H1 (cell line): ENCODE results near the gene SH2D1A. TPM values are rescaled to one million over a fixed set of nuclear protein-coding genes. Genes with fewer than 3 reads are reported as not detected.
A peak's percentile ranks its signal among the peaks of the same experiment; 100 is the strongest.

Experiments used
- CTCF ChIA-PET: fragments of 300-600 bp; sonication (Branson Sonifier 250); formaldehyde crosslinking; loops from one replicate; lab custom pipeline; 2021; ENCODE audit not compliant: partially characterized antibody; lab: Charles Lee
- POLR2A ChIA-PET: fragments of 300-600 bp; sonication (Branson Sonifier 250); formaldehyde crosslinking; loops from one replicate; lab custom pipeline; 2021; ENCODE audit warnings: inconsistent platforms; ENCODE audit not compliant: partially characterized antibody; lab: Charles Lee
- DNase-seq, 2 experiments: peaks; one replicate each; pipeline versions ENCODE4 v3.0.0 to v3.0.0-alpha.2; 2010 to 2022; ENCODE audit warnings: low spot score in 2 of 2, low read depth in 1 of 2, mixed read lengths in 1 of 2
- FAIRE-seq: peaks from 2 replicates; lab custom pipeline; 2011; peaks lifted over from hg19 to GRCh38; lab: Jason Lieb, UNC
- H2AFZ ChIP-seq: 2 replicates; pipeline ENCODE4 v1.8.1; 2012; ENCODE audit warnings: low read length, inconsistent platforms
- H2AK5ac ChIP-seq: 2 replicates; pipeline ENCODE4 v1.6.1; 2013; ENCODE audit warnings: low read depth, low read length
- H2BK120ac ChIP-seq: replicated peaks from 2 replicates; pipeline ENCODE3; 2013; ENCODE audit warnings: low read depth, low read length, inconsistent platforms
- H2BK12ac ChIP-seq: 2 replicates; pipeline ENCODE4 v1.6.1; 2013; ENCODE audit warnings: low read depth, low read length
- H2BK15ac ChIP-seq: 2 replicates; pipeline ENCODE4 v1.6.1; 2013; ENCODE audit warnings: low read length
- H2BK20ac ChIP-seq: 2 replicates; pipeline ENCODE4 v1.6.1; 2013; ENCODE audit warnings: low read length
- H2BK5ac ChIP-seq: 2 replicates; pipeline ENCODE4 v1.6.1; 2013; ENCODE audit warnings: low read depth, low read length
- H3K14ac ChIP-seq: 2 replicates; pipeline ENCODE4 v1.6.1; 2013; ENCODE audit warnings: inconsistent platforms; ENCODE audit not compliant: insufficient read length
- H3K18ac ChIP-seq: 2 replicates; pipeline ENCODE4 v1.6.1; 2013; ENCODE audit warnings: low read length; ENCODE audit errors: extremely low read depth
- H3K23ac ChIP-seq: 2 replicates; pipeline ENCODE4 v1.6.1; 2013; ENCODE audit warnings: inconsistent platforms; ENCODE audit not compliant: insufficient read length
- H3K23me2 ChIP-seq: 2 replicates; pipeline ENCODE4 v1.6.1; 2013; ENCODE audit warnings: low read depth, low read length
- H3K27ac ChIP-seq: 2 replicates; pipeline ENCODE4 v1.6.1; 2011; ENCODE audit warnings: low read depth, low read length, inconsistent platforms
- H3K27me3 ChIP-seq, 4 experiments: replicated peaks in 1 of 4; 1 replicate in 1 of 4; 2 replicates in 3 of 4; pipeline versions ENCODE4 v1.6.1 to v1.8.1; 2011 to 2013; ENCODE audit warnings: low read length in 3 of 4, mild to moderate bottlenecking in 3 of 4, inconsistent platforms in 2 of 4, mixed read lengths in 2 of 4, moderate library complexity in 1 of 4; ENCODE audit not compliant: control insufficient read depth in 3 of 4, insufficient read depth in 3 of 4; ENCODE audit errors: extremely low read depth in 1 of 4
- H3K36me3 ChIP-seq, 4 experiments: 2 replicates each; pipeline versions ENCODE4 v1.6.1 to v1.8.1; 2011 to 2013; ENCODE audit warnings: mild to moderate bottlenecking in 4 of 4, low read length in 3 of 4, moderate library complexity in 2 of 4, control low read depth in 1 of 4, inconsistent platforms in 1 of 4; ENCODE audit not compliant: insufficient read depth in 4 of 4, control insufficient read depth in 2 of 4
- H3K4ac ChIP-seq: replicated peaks from 2 replicates; pipeline ENCODE3; 2013; ENCODE audit warnings: low read length, low read depth, mixed read lengths, inconsistent platforms; ENCODE audit not compliant: insufficient read length
- H3K4me1 ChIP-seq, 4 experiments: replicated peaks in 1 of 4; 1 replicate in 1 of 4; 2 replicates in 3 of 4; pipeline versions ENCODE4 v1.6.1 to v1.8.1; 2011 to 2013; ENCODE audit warnings: low read length in 3 of 4, inconsistent platforms in 2 of 4, mixed read lengths in 1 of 4; ENCODE audit not compliant: insufficient read depth in 4 of 4, control insufficient read depth in 3 of 4
- H3K4me2 ChIP-seq, 2 experiments: 2 replicates each; pipeline versions ENCODE4 v1.6.1 to v1.8.1; 2011 to 2013; ENCODE audit warnings: low read depth in 2 of 2, low read length in 2 of 2, control low read depth in 1 of 2, inconsistent platforms in 1 of 2, mild to moderate bottlenecking in 1 of 2; ENCODE audit not compliant: insufficient read depth in 1 of 2
- H3K4me3 ChIP-seq, 4 experiments: fragments of 200-600, 300-600 bp in 1 of 4; sonication (generic), shearing (Covaris generic), sonication (Bioruptor Twin) in 1 of 4; 2 replicates each; pipeline versions ENCODE4 v1.5.1 to v1.8.1; 2011 to 2016; ENCODE audit warnings: low read length in 4 of 4, low read depth in 3 of 4, control low read depth in 2 of 4, inconsistent platforms in 2 of 4, mild to moderate bottlenecking in 2 of 4, mixed read lengths in 1 of 4, moderate library complexity in 1 of 4; ENCODE audit not compliant: insufficient read depth in 2 of 4; ENCODE audit errors: extremely low read depth in 1 of 4
- H3K56ac ChIP-seq: replicated peaks from 2 replicates; pipeline ENCODE3; 2013; ENCODE audit warnings: low read depth, mild to moderate bottlenecking, mixed read lengths, low read length, inconsistent platforms; ENCODE audit not compliant: insufficient read length
- H3K79me1 ChIP-seq: 2 replicates; pipeline ENCODE4 v1.6.1; 2013; ENCODE audit warnings: low read depth, low read length, control low read depth
- H3K79me2 ChIP-seq, 2 experiments: 2 replicates each; pipeline versions ENCODE4 v1.6.1 to v1.8.1; 2012 to 2013; ENCODE audit warnings: low read length in 2 of 2, mild to moderate bottlenecking in 2 of 2, inconsistent platforms in 1 of 2; ENCODE audit not compliant: insufficient read depth in 2 of 2, control insufficient read depth in 1 of 2
- H3K9ac ChIP-seq, 4 experiments: replicated peaks in 1 of 4; 1 replicate in 1 of 4; 2 replicates in 3 of 4; pipeline versions ENCODE4 v1.6.1 to v1.8.1; 2011 to 2013; ENCODE audit warnings: low read depth in 3 of 4, low read length in 3 of 4, control low read depth in 2 of 4, mild to moderate bottlenecking in 2 of 4, moderate library complexity in 2 of 4, inconsistent platforms in 1 of 4; ENCODE audit errors: extremely low read depth in 1 of 4
- H3K9me3 ChIP-seq, 2 experiments: 2 replicates each; pipeline versions ENCODE4 v1.6.1 to v1.8.1; 2012 to 2013; ENCODE audit warnings: mild to moderate bottlenecking in 2 of 2, moderate library complexity in 2 of 2, control low read depth in 1 of 2, inconsistent platforms in 1 of 2, low read depth in 1 of 2, low read length in 1 of 2, mixed read lengths in 1 of 2; ENCODE audit not compliant: insufficient read depth in 2 of 2
- H4K20me1 ChIP-seq, 2 experiments: replicated peaks in 1 of 2; 2 replicates each; pipeline versions ENCODE3 to v1.8.1; 2011 to 2013; ENCODE audit warnings: inconsistent platforms in 2 of 2, low read length in 2 of 2, mild to moderate bottlenecking in 1 of 2; ENCODE audit not compliant: insufficient read depth in 2 of 2, control insufficient read depth in 1 of 2
- H4K5ac ChIP-seq: 2 replicates; pipeline ENCODE4 v1.6.1; 2013; ENCODE audit warnings: low read length, low read depth, mixed read lengths, inconsistent platforms; ENCODE audit not compliant: insufficient read length
- H4K8ac ChIP-seq: 2 replicates; pipeline ENCODE4 v1.8.0; 2013; ENCODE audit warnings: mild to moderate bottlenecking, moderate library complexity, low read length, inconsistent platforms; ENCODE audit not compliant: insufficient read depth; ENCODE audit errors: extremely low read depth
- H4K91ac ChIP-seq: replicated peaks from 2 replicates; pipeline ENCODE3; 2013; ENCODE audit warnings: low read length, mixed read lengths, inconsistent platforms; ENCODE audit not compliant: insufficient read length
- POLR2A ChIP-seq, 2 experiments: IDR thresholded peaks; 1 replicate in 1 of 2; 2 replicates in 1 of 2; pipeline ENCODE4 v1.6.1; 2011; ENCODE audit warnings: low read depth in 2 of 2, low read length in 2 of 2, mild to moderate bottlenecking in 2 of 2; ENCODE audit errors: control extremely low read depth in 1 of 2
- RAD21 ChIP-seq, 2 experiments: IDR thresholded peaks in 1 of 2; conservative IDR thresholded peaks in 1 of 2; 2 replicates each; pipeline ENCODE4 v1.6.1; 2011; ENCODE audit warnings: low read depth in 2 of 2, low read length in 2 of 2, improper control_type of control experiment in 1 of 2, inconsistent platforms in 1 of 2, mild to moderate bottlenecking in 1 of 2, moderate library complexity in 1 of 2
- WGBS, 2 experiments: shearing (Covaris generic) in 1 of 2; methylation state at CpG; one replicate each; pipeline versions ENCODE4 v1.1.6 to v1.1.7; 2013 to 2015; ENCODE audit warnings: low lambda C conversion rate in 2 of 2, mixed read lengths in 2 of 2, inconsistent platforms in 1 of 2, low coverage in 1 of 2, missing lambda C conversion rate in 1 of 2; ENCODE audit not compliant: insufficient replicate concordance in 2 of 2, insufficient coverage in 1 of 2, insufficient read length in 1 of 2; ENCODE audit errors: extremely low coverage in 1 of 2, missing lambda C conversion rate in 1 of 2; 5-methylcytosine and 5-hydroxymethylcytosine counted together
- polyA plus RNA-seq, 7 experiments: library from polyadenylated mRNA; depleted of rRNA in 3 of 7; stranded (reverse) in 5 of 7; unstranded in 2 of 7; fragments of >200 nt in 5 of 7; fragments of 200-250 nt in 2 of 7; gene quantifications; 1 replicate in 5 of 7; 2 replicates in 1 of 7; 4 replicates in 1 of 7; pipeline versions ENCODE4 v1.2.1 to v1.2.3, GENCODE V29; 2011 to 2013; ENCODE audit warnings: missing spikeins in 2 of 7, mixed read lengths in 2 of 7
- total RNA-seq: library from RNA; stranded (reverse); fragmentation: NEBNext Ultra II Directional; extraction: Animal tissue kit (Norgen Biotek cat#: 25700); gene quantifications from 2 replicates; pipeline ENCODE4 v1.2.1, GENCODE V29; 2021
- TF ChIP-seq, protein P1 (sequence below), 3 experiments: IDR thresholded peaks; 1 replicate in 2 of 3; 2 replicates in 1 of 3; pipeline versions ENCODE4 v1.5.1 to v1.6.1; 2011; ENCODE audit warnings: low read length in 3 of 3, mild to moderate bottlenecking in 3 of 3, inconsistent platforms in 2 of 3, low read depth in 1 of 3, moderate library complexity in 1 of 3; ENCODE audit not compliant: insufficient read depth in 1 of 3; ENCODE audit errors: control extremely low read depth in 1 of 3

Gene SH2D1A
- total and polyA plus RNA-seq, 2 of the 8 experiments (the other 6 are each of a cell fraction or from before 2014, with no cell fraction given) = not detected

DNA sequence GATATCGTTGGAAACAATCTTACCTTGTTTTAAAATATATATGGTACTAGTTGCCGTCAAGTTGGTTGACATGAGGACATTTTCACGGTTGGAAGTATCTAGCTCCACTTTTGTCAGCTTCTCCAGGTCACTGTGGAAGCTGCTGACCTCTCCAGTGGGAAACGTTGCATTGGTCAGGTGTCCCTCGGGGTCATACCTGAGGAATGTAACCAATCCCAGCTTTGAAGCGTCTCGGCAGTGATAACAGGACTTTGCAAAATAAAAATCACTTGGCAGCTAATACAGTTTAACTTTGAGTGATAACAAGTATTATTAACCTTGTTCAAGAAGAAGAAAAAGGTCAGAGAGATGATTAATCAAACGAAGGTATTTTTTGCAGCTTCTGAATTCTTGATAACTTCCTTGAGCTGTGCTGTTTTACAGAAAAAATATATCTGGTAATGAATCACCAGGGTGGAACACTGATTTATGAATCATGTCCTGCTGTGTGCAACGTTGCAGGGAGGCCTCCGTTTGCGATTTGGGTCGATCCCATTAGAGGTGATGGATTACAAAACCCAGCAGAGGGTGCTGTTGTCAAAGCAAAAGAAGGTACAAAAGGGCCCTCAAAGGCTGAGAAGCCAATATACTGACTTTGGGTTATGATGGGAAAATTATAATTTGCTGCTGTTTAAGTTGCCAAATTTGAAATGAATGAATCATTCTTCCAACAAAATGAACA, 60.1 kb downstream of the SH2D1A start:
- Histone ChIP-seq H4K8ac (no peak overlapping the region), H3K9ac (no peak overlapping the region), H3K4me3 (no peak overlapping the region), H3K79me1 (no peaks in the 10 kb centered on the region), H3K4me1 (no peaks in the 10 kb centered on the region), H2AFZ (no peak overlapping the region), H2BK20ac (no peak overlapping the region), H3K4ac (no peak overlapping the region), H3K9me3 (no peaks in the 10 kb centered on the region), H3K4me2 (no peak overlapping the region), H2BK120ac (no peak overlapping the region), H3K23ac (no peak overlapping the region), H3K27me3 (no peaks in the 10 kb centered on the region), H3K14ac (no peak overlapping the region), H3K23me2 (no peaks in the 10 kb centered on the region), H3K27ac (no peak overlapping the region), H2AK5ac (no peak overlapping the region), H2BK15ac (no peak overlapping the region), H2BK12ac (no peak overlapping the region), H2BK5ac (no peak overlapping the region), H3K36me3 (no peaks in the 10 kb centered on the region), H4K91ac (no peak overlapping the region), H4K20me1 (no peaks in the 10 kb centered on the region), H4K5ac (no peak overlapping the region), H3K18ac (no peak overlapping the region), H3K79me2 (no peaks in the 10 kb centered on the region), H3K56ac (no peak overlapping the region)
- TF ChIP-seq RAD21 (IDR thresholded peaks at IDR 0.05 in 1 of 2, conservative IDR thresholded peaks at IDR 0.05 in 1 of 2; ENCODE audit: low read depth in 2 of 2, low read length in 2 of 2) = peak; percentile 86 to 87
- no peak for TF ChIP-seq POLR2A (IDR thresholded peaks at IDR 0.05; ENCODE audit: control extremely low read depth in 1 of 2, low read depth in 2 of 2, low read length in 2 of 2)
- TF ChIP-seq, protein P1, sequence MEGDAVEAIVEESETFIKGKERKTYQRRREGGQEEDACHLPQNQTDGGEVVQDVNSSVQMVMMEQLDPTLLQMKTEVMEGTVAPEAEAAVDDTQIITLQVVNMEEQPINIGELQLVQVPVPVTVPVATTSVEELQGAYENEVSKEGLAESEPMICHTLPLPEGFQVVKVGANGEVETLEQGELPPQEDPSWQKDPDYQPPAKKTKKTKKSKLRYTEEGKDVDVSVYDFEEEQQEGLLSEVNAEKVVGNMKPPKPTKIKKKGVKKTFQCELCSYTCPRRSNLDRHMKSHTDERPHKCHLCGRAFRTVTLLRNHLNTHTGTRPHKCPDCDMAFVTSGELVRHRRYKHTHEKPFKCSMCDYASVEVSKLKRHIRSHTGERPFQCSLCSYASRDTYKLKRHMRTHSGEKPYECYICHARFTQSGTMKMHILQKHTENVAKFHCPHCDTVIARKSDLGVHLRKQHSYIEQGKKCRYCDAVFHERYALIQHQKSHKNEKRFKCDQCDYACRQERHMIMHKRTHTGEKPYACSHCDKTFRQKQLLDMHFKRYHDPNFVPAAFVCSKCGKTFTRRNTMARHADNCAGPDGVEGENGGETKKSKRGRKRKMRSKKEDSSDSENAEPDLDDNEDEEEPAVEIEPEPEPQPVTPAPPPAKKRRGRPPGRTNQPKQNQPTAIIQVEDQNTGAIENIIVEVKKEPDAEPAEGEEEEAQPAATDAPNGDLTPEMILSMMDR (IDR thresholded peaks at IDR 0.05; ENCODE audit: control extremely low read depth in 1 of 3, insufficient read depth in 1 of 3, low read depth in 1 of 3, low read length in 3 of 3) = peak; percentile 27 to 56 (median 53)
- ChIA-PET POLR2A (no interaction called here), CTCF (interaction anchor here (0.7 to 3.7 kb wide), 8 partner anchors 10 to 724 kb away, joined by 3 to 24 read pairs (median 4); no protein-coding TSS in a partner anchor)
- DNase-seq (peak in 1 of 2 experiments; percentile 49), FAIRE-seq (peak; percentile 90)
- WGBS, 2 experiments = 52% methylated on average over 12 of the region's 12 CpGs; no CpG with 5 or more reads in 1 of the 2 experiments
